GM23338 (cell line): ENCODE data around the gene AQP7. TPM values are rescaled to one million over a fixed set of nuclear protein-coding genes. Genes with fewer than 3 reads are reported as not detected.

Experiments
- ATAC-seq: fragments of 200-7000 bp; cut with Tn5 transposase; 3 replicates; pipeline ENCODE4 v1.9.1; 2020
- DNase-seq: peaks from one replicate; pipeline ENCODE4 v3.0.0-alpha.2; 2015; ENCODE audit warnings: low spot score
- H2AFZ ChIP-seq: fragments of 200-600 bp; sonication (generic); 2 replicates; pipeline ENCODE4 v1.8.0; 2016; ENCODE audit warnings: antibody characterized with exemption, mild to moderate bottlenecking, moderate library complexity
- H3F3A ChIP-seq: fragments of 200-600 bp; sonication (generic); replicated peaks from 2 replicates; pipeline ENCODE4 v1.8.0; 2017; ENCODE audit warnings: antibody characterized with exemption, mixed run types, low read depth
- H3K27ac ChIP-seq: fragments of 200-600 bp; sonication (generic); 2 replicates; pipeline ENCODE4 v1.6.1; 2016; ENCODE audit warnings: low read depth
- H3K27me3 ChIP-seq: fragments of 200-600 bp; sonication (generic); 2 replicates; pipeline ENCODE4 v1.8.0; 2016; ENCODE audit warnings: mild to moderate bottlenecking, mixed run types, moderate library complexity; ENCODE audit not compliant: insufficient read depth
- H3K36me3 ChIP-seq: fragments of 200-600 bp; sonication (generic); 2 replicates; pipeline ENCODE4 v1.8.0; 2016; ENCODE audit warnings: mild to moderate bottlenecking; ENCODE audit not compliant: insufficient read depth
- H3K4me1 ChIP-seq: fragments of 200-600 bp; sonication (generic); 2 replicates; pipeline ENCODE4 v1.8.0; 2016; ENCODE audit warnings: mild to moderate bottlenecking, moderate library complexity; ENCODE audit not compliant: insufficient read depth
- H3K4me2 ChIP-seq: fragments of 200-600 bp; sonication (generic); 2 replicates; pipeline ENCODE4 v1.7.1; 2017; ENCODE audit warnings: mixed run types
- H3K4me3 ChIP-seq: fragments of 200-600 bp; sonication (generic); 2 replicates; pipeline ENCODE4 v1.6.1; 2016; ENCODE audit warnings: mixed run types
- H3K79me2 ChIP-seq: fragments of 200-600 bp; sonication (generic); replicated peaks from 2 replicates; pipeline ENCODE4 v1.8.0; 2017; ENCODE audit warnings: mild to moderate bottlenecking; ENCODE audit not compliant: insufficient read depth
- H3K9me2 ChIP-seq: fragments of 200-600 bp; sonication (generic); 2 replicates; pipeline ENCODE4 v1.8.0; 2017; ENCODE audit not compliant: insufficient read depth
- H4K20me1 ChIP-seq: fragments of 200-600 bp; sonication (generic); replicated peaks from 2 replicates; pipeline ENCODE4 v1.8.0; 2017; ENCODE audit warnings: mild to moderate bottlenecking; ENCODE audit not compliant: insufficient read depth
- H3K27ac Mint-ChIP-seq: 2 replicates; pipeline ENCODE4 v1.8.0; 2020; ENCODE audit warnings: inconsistent platforms, mild to moderate bottlenecking, moderate library complexity, mixed read lengths
- H3K27me3 Mint-ChIP-seq: 3 replicates; pipeline ENCODE4 v1.8.0; 2022; ENCODE audit warnings: low read depth, mild to moderate bottlenecking, moderate library complexity, mixed read lengths, inconsistent platforms; ENCODE audit not compliant: insufficient read depth, poor library complexity
- H3K36me3 Mint-ChIP-seq: 3 replicates; pipeline ENCODE4 v1.8.0; 2021; ENCODE audit warnings: low read depth, mild to moderate bottlenecking, inconsistent platforms, moderate library complexity, mixed read lengths
- H3K4me1 Mint-ChIP-seq: 3 replicates; pipeline ENCODE4 v1.8.0; 2020; ENCODE audit warnings: mild to moderate bottlenecking, inconsistent platforms, mixed read lengths
- H3K4me3 Mint-ChIP-seq: 3 replicates; pipeline ENCODE4 v1.8.0; 2021; ENCODE audit warnings: moderate library complexity, mild to moderate bottlenecking, inconsistent platforms, mixed read lengths
- H3K9me3 Mint-ChIP-seq: 3 replicates; pipeline ENCODE4 v1.8.0; 2020; ENCODE audit warnings: moderate library complexity, mild to moderate bottlenecking, inconsistent platforms, mixed read lengths
- CREB1 ChIP-seq: fragments of 250-450 bp; sonication (Bioruptor Pico); IDR thresholded peaks from 2 replicates; pipeline ENCODE4 v1.5.0; 2020; ENCODE audit warnings: low read depth, mild to moderate bottlenecking, moderate library complexity
- EZH2 ChIP-seq: fragments of 200-600 bp; sonication (generic); IDR thresholded peaks from one replicate; pipeline ENCODE4 v1.8.0; 2017; ENCODE audit warnings: antibody characterized with exemption, mild to moderate bottlenecking, low read depth; ENCODE audit not compliant: unreplicated experiment
- EZH2phosphoT487 ChIP-seq: fragments of 200-600 bp; sonication (generic); IDR thresholded peaks from one replicate; pipeline ENCODE4 v1.8.1; 2018; ENCODE audit warnings: antibody characterized with exemption; ENCODE audit not compliant: unreplicated experiment
- JUNB ChIP-seq: IDR thresholded peaks from one replicate; pipeline ENCODE4 v1.6.1; 2016; ENCODE audit warnings: antibody characterized with exemption; ENCODE audit not compliant: unreplicated experiment
- NANOG ChIP-seq: IDR thresholded peaks from 2 replicates; pipeline ENCODE4 v1.6.1; 2016; ENCODE audit warnings: antibody characterized with exemption, borderline replicate concordance
- POLR2AphosphoS5 ChIP-seq: IDR thresholded peaks from 2 replicates; pipeline ENCODE4 v1.6.1; 2016; ENCODE audit warnings: antibody characterized with exemption, low read depth
- STAT1 ChIP-seq: IDR thresholded peaks from one replicate; pipeline ENCODE4 v1.6.1; 2016; ENCODE audit warnings: antibody characterized with exemption; ENCODE audit not compliant: unreplicated experiment
- ZNF114 ChIP-seq: fragments of 250-450 bp; sonication (Bioruptor Pico); IDR thresholded peaks from 2 replicates; pipeline ENCODE4 v1.5.0; 2020; ENCODE audit warnings: mild to moderate bottlenecking, moderate library complexity
- ZNF331 ChIP-seq: fragments of 250-450 bp; sonication (Bioruptor Pico); IDR thresholded peaks from 2 replicates; pipeline ENCODE4 v1.5.0; 2020; ENCODE audit warnings: low read depth, mild to moderate bottlenecking, moderate library complexity
- polyA plus RNA-seq: library from polyadenylated mRNA; unstranded; fragments of >200 nt; fragmentation: Nextera tagmentation; extraction: Ambion mirVana; gene quantifications from 2 replicates; pipeline ENCODE4 v1.2.1, GENCODE V29; 2016
- total RNA-seq: library from RNA; depleted of rRNA; stranded (reverse); fragments of >200 nt; shearing (Covaris generic); gene quantifications from 2 replicates; pipeline ENCODE4 v1.2.3, GENCODE V29; 2014
- TF ChIP-seq, protein P1 (sequence below): IDR thresholded peaks from 2 replicates; pipeline ENCODE4 v1.6.1; 2016; ENCODE audit warnings: antibody characterized with exemption
- TF ChIP-seq, protein P2 (sequence below): IDR thresholded peaks from one replicate; pipeline ENCODE4 v1.6.1; 2018; ENCODE audit warnings: antibody characterized with exemption; ENCODE audit not compliant: unreplicated experiment
- TF ChIP-seq, protein P3 (sequence below), 2 experiments: fragments of 200-600 bp in 1 of 2; sonication (generic) in 1 of 2; conservative IDR thresholded peaks; 2 replicates each; pipeline versions ENCODE4 v1.5.1 to v1.6.1; 2016 to 2017; ENCODE audit warnings: antibody characterized with exemption in 2 of 2, low read depth in 2 of 2, mild to moderate bottlenecking in 2 of 2, moderate library complexity in 1 of 2
- TF ChIP-seq, protein P4 (sequence below): fragments of 250-450 bp; sonication (Bioruptor Pico); IDR thresholded peaks from 2 replicates; pipeline ENCODE4 v1.5.0; 2020; ENCODE audit warnings: mild to moderate bottlenecking, moderate library complexity

AQP7 gene
- total and polyA plus RNA-seq, 2 experiments from 2014 or later, result not detected

DNA sequence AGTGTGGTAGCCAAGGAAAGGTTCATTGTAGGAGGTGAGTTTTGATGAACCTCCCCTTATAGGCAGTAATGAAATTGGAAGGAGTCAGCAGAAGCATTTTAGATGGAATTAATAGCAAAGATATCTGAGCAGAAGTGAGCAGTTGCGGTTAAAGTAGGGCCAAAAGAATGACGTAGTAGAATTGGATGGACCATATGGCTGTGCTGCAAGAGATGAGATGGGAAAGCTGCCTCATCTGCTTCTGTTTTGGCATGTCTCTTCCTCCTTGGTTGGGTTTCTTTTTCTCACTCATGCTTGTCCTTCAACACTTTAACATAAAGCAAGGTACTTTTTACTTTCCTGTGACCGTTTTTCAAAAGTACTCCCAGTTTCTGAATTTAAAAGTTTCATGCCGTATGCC is 55.8 kb downstream of the AQP7 start:
- Histone ChIP-seq H3K4me3 (no peak overlapping the region), H3K27me3 (no peaks in the 10 kb centered on the region), H3K4me2 (no peak overlapping the region), H3K4me1 (no peaks in the 10 kb centered on the region), H4K20me1 (0 out of 2 replicates have a peak, but pooled peaks cover 4% of the 10 kb centered on the region), H3F3A (no peaks in the 10 kb centered on the region), H3K79me2 (no peaks in the 10 kb centered on the region), H3K9me2 (no peaks in the 10 kb centered on the region), H3K27ac (no peak overlapping the region), H2AFZ (no peak overlapping the region), H3K36me3 (peaks cover 46% of the 10 kb centered on the region)
- ATAC-seq (no peak), DNase-seq (no peak)
- peaks cover 6% of the 10 kb centered on the region for H3K4me1 Mint-ChIP-seq
- H3K4me3 Mint-ChIP-seq, result no peak overlapping the region
- no peaks in the 10 kb centered on the region for H3K9me3 Mint-ChIP-seq
- TF ChIP-seq ZNF331 (CRISPR knock-in tag), result no peak
- no peak for TF ChIP-seq EZH2phosphoT487
- TF ChIP-seq, protein P1, sequence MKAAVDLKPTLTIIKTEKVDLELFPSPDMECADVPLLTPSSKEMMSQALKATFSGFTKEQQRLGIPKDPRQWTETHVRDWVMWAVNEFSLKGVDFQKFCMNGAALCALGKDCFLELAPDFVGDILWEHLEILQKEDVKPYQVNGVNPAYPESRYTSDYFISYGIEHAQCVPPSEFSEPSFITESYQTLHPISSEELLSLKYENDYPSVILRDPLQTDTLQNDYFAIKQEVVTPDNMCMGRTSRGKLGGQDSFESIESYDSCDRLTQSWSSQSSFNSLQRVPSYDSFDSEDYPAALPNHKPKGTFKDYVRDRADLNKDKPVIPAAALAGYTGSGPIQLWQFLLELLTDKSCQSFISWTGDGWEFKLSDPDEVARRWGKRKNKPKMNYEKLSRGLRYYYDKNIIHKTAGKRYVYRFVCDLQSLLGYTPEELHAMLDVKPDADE, result no peak
- TF ChIP-seq STAT1, result no peak
- no peak for TF ChIP-seq NANOG
- no peak for TF ChIP-seq POLR2AphosphoS5
- no peak for TF ChIP-seq CREB1 (CRISPR knock-in tag)
- TF ChIP-seq, protein P2, sequence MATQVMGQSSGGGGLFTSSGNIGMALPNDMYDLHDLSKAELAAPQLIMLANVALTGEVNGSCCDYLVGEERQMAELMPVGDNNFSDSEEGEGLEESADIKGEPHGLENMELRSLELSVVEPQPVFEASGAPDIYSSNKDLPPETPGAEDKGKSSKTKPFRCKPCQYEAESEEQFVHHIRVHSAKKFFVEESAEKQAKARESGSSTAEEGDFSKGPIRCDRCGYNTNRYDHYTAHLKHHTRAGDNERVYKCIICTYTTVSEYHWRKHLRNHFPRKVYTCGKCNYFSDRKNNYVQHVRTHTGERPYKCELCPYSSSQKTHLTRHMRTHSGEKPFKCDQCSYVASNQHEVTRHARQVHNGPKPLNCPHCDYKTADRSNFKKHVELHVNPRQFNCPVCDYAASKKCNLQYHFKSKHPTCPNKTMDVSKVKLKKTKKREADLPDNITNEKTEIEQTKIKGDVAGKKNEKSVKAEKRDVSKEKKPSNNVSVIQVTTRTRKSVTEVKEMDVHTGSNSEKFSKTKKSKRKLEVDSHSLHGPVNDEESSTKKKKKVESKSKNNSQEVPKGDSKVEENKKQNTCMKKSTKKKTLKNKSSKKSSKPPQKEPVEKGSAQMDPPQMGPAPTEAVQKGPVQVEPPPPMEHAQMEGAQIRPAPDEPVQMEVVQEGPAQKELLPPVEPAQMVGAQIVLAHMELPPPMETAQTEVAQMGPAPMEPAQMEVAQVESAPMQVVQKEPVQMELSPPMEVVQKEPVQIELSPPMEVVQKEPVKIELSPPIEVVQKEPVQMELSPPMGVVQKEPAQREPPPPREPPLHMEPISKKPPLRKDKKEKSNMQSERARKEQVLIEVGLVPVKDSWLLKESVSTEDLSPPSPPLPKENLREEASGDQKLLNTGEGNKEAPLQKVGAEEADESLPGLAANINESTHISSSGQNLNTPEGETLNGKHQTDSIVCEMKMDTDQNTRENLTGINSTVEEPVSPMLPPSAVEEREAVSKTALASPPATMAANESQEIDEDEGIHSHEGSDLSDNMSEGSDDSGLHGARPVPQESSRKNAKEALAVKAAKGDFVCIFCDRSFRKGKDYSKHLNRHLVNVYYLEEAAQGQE, result no peak
- no peak for TF ChIP-seq ZNF114 (CRISPR knock-in tag)
- TF ChIP-seq, protein P3, sequence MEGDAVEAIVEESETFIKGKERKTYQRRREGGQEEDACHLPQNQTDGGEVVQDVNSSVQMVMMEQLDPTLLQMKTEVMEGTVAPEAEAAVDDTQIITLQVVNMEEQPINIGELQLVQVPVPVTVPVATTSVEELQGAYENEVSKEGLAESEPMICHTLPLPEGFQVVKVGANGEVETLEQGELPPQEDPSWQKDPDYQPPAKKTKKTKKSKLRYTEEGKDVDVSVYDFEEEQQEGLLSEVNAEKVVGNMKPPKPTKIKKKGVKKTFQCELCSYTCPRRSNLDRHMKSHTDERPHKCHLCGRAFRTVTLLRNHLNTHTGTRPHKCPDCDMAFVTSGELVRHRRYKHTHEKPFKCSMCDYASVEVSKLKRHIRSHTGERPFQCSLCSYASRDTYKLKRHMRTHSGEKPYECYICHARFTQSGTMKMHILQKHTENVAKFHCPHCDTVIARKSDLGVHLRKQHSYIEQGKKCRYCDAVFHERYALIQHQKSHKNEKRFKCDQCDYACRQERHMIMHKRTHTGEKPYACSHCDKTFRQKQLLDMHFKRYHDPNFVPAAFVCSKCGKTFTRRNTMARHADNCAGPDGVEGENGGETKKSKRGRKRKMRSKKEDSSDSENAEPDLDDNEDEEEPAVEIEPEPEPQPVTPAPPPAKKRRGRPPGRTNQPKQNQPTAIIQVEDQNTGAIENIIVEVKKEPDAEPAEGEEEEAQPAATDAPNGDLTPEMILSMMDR (conservative IDR thresholded peaks at IDR 0.05; ENCODE audit: low read depth in 2 of 2), result no peak
- TF ChIP-seq JUNB, result no peak
- TF ChIP-seq, protein P4, sequence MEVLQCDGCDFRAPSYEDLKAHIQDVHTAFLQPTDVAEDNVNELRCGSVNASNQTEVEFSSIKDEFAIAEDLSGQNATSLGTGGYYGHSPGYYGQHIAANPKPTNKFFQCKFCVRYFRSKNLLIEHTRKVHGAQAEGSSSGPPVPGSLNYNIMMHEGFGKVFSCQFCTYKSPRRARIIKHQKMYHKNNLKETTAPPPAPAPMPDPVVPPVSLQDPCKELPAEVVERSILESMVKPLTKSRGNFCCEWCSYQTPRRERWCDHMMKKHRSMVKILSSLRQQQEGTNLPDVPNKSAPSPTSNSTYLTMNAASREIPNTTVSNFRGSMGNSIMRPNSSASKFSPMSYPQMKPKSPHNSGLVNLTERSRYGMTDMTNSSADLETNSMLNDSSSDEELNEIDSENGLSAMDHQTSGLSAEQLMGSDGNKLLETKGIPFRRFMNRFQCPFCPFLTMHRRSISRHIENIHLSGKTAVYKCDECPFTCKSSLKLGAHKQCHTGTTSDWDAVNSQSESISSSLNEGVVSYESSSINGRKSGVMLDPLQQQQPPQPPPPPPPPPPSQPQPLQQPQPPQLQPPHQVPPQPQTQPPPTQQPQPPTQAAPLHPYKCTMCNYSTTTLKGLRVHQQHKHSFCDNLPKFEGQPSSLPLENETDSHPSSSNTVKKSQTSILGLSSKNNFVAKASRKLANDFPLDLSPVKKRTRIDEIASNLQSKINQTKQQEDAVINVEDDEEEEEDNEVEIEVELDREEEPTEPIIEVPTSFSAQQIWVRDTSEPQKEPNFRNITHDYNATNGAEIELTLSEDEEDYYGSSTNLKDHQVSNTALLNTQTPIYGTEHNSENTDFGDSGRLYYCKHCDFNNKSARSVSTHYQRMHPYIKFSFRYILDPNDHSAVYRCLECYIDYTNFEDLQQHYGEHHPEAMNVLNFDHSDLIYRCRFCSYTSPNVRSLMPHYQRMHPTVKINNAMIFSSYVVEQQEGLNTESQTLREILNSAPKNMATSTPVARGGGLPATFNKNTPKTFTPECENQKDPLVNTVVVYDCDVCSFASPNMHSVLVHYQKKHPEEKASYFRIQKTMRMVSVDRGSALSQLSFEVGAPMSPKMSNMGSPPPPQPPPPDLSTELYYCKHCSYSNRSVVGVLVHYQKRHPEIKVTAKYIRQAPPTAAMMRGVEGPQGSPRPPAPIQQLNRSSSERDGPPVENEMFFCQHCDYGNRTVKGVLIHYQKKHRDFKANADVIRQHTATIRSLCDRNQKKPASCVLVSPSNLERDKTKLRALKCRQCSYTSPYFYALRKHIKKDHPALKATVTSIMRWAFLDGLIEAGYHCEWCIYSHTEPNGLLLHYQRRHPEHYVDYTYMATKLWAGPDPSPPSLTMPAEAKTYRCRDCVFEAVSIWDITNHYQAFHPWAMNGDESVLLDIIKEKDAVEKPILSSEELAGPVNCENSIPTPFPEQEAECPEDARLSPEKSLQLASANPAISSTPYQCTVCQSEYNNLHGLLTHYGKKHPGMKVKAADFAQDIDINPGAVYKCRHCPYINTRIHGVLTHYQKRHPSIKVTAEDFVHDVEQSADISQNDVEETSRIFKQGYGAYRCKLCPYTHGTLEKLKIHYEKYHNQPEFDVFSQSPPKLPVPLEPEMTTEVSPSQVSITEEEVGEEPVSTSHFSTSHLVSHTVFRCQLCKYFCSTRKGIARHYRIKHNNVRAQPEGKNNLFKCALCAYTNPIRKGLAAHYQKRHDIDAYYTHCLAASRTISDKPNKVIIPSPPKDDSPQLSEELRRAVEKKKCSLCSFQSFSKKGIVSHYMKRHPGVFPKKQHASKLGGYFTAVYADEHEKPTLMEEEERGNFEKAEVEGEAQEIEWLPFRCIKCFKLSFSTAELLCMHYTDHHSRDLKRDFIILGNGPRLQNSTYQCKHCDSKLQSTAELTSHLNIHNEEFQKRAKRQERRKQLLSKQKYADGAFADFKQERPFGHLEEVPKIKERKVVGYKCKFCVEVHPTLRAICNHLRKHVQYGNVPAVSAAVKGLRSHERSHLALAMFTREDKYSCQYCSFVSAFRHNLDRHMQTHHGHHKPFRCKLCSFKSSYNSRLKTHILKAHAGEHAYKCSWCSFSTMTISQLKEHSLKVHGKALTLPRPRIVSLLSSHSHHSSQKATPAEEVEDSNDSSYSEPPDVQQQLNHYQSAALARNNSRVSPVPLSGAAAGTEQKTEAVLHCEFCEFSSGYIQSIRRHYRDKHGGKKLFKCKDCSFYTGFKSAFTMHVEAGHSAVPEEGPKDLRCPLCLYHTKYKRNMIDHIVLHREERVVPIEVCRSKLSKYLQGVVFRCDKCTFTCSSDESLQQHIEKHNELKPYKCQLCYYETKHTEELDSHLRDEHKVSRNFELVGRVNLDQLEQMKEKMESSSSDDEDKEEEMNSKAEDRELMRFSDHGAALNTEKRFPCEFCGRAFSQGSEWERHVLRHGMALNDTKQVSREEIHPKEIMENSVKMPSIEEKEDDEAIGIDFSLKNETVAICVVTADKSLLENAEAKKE (CRISPR knock-in tag), result no peak
- TF ChIP-seq EZH2, result no peak
- H3K27ac Mint-ChIP-seq, result peak overlapping the region; percentile 75
- peaks cover 2% of the 10 kb centered on the region for H3K27me3 Mint-ChIP-seq
- peaks cover 69% of the 10 kb centered on the region for H3K36me3 Mint-ChIP-seq
